Measurements from ENCODE around the gene FARP2.
"Not testable (repeated sequence)": the region's sequence is repeated elsewhere in the genome, so short reads cannot be mapped to it uniquely, and the experiment has no call there.

The FARP2 gene

GRCh38 chr2:241368643-241369042 lies 12.6 kb downstream of the FARP2 start:
- DNase-seq, result no peak

- DNase-seq, result no peak
Observed at GRCh38 chr2:241372361-241372992, 16.4 kb downstream of the FARP2 start.

- no peak for DNase-seq
Observed at GRCh38 chr2:241373446-241373845, 17.4 kb downstream of the FARP2 start.

GRCh38 chr2:241373906-241374305 lies 17.8 kb downstream of the FARP2 start:
- not testable (repeated sequence) for DNase-seq

DNA sequence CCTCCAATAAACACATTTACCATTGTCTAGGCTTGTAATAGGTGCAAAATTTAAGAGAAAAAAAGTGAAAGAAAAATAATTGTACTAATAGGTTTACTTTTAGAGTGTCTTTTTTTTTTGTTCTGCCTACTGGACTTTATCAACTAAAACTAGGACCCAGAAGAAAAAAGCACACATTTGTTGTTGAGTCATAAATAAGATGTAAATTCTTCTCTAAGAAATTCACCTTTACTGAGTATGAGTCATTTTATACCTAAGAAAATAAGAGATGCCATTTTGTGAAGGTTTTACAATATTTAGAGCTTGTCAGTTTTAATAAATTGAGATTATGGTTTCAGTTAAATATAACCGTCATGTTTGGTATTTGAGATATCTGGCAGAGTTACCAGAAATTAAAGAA lies 19.2 kb downstream of the FARP2 start:
- no peak for DNase-seq

DNA sequence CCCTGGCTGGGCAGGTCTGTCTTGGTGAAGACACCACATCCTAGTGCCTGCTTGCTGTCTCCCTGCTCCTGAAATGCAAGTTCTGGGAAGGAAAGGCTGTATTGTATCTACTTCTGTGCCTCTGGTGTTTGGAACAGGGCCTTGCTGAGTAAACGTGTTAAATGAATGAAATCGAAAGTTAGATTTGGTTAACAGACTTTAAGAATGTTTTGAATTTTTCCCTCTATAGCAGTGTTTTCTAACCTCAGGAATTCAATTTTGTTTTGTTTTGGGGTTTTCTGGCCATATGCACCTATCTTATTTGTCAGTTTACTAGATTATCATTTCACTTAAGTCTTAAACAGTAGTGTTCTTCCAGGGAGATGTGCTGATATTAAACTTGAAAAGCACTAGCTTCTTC lies 20.7 kb downstream of the FARP2 start:
- DNase-seq, result no peak

- DNase-seq, result no peak
Observed at GRCh38 chr2:241378816-241379215, 22.7 kb downstream of the FARP2 start.

GRCh38 chr2:241379481-241380480 lies 23.7 kb downstream of the FARP2 start:
- DNase-seq, result no peak

- DNase-seq, result no peak
Observed at GRCh38 chr2:241381872-241382271, 25.8 kb downstream of the FARP2 start.

DNA sequence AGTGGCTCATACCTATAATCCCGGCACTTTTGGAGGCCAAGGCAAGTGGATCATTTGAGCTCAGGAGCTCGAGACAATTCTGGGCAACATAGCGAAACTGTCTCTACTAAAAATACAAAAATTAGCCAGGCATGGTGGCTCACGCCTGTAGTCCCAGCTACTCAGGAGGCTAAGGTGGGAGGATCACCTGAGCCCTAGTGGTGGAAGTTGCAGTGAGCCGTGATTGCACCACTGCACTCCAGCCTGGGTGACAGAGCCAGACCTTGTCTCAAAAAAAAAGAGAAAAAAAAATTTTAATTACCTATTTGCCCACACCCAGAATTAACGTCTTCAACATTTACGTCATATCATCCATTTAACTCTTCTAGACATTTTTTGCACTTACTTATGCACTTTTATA lies 29.4 kb downstream of the FARP2 start:
- DNase-seq, result not testable (repeated sequence)

GRCh38 chr2:241386519-241386918 lies 30.4 kb downstream of the FARP2 start:
- DNase-seq, result no peak

- DNase-seq, result no peak
Observed at GRCh38 chr2:241389697-241390096, 33.6 kb downstream of the FARP2 start.

DNA sequence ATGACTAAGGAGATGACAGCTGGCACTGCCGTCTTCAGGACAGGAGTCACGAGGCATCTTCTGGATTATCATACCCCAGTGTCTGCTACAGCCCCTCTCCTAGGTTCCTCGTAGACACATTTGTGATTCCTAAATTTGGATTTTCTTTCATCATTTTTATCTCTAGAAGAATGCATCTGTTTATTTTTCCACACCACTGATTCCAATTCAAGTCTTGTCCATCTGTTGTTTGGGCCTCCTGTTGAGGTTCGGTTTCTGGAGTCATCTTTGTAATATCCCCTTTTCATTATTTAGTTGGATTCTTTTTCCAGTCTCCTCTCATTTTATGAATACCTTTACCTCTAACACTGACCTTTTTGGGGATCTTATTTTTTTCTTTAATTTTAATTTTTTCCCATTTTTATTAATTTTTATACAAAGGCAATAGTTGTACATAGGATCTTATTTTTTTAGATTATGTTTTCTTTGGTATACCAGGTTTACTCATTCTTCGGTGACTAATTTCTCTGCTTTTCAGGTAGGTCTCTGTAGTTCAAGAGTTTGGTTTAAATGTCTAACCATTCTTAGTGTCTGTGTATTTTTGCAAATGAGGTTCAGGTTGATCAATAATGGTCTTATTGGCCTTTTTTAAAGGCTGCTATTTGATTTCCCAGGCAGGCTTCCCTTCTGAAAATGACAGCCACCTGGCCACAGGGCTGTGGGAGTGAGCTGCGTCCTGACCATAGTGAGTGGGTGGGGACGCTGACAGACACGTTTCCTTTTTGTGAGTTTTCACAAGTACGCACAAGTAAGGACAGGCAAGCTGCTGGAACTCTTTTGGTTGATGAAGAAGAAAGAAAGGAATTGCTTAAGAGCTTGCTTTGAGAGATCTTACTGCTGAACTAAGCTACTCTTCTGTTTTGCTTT lies 34.5 kb downstream of the FARP2 start:
- DNase-seq, result no peak

GRCh38 chr2:241391892-241392665 lies 36.0 kb downstream of the FARP2 start:
- no peak for DNase-seq

DNA sequence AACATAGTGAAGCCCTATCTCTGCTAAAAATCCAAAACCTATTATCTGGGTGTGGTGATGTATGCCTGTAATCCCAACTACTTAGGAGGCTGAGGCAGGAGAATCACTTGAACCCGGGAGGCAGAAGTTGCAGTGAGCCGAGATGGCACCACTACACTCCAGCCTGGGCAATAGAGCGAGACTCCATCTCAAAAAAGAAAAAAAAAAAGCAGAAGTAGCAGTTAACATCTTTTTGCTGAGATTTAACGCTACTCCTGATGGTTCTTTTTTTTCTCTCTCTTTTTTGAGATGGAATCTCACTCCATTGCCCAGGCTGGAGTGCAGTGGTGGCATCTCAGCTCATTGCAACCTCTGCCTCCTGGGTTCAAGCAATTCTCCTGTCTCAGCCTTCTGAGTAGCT lies 36.7 kb downstream of the FARP2 start:
- not testable (repeated sequence) for DNase-seq

DNA sequence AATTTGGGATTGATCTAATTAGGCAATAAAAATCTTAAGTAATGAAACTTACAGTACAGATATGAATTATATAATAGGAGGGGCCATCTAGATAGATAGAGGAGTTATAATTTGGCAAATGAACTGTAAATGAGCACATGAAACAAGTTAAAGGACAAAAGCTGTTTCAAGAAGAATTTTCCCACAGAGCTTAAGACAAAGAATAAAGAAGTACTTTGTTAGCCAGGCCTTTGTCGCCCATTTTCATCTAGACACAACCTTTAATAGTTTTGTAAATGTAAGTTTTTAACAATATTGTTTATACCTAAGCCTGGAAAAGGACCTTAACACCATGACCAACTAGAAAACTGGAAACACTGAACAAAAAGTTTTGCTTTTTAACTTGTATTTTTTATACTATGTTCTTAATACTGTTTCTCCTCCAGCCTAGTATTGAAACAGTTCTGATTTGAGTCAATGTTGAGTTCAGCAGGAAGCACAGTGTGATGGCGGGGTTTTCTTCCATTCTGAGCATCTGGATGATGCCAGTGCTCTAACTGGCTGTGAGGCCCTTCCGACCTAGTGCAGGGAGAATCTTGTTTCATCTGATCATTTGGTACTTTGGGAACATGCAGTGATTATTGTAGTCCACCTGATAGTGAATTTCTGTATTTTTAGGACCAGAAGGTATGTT lies 37.6 kb downstream of the FARP2 start:
- DNase-seq, result no peak

DNA sequence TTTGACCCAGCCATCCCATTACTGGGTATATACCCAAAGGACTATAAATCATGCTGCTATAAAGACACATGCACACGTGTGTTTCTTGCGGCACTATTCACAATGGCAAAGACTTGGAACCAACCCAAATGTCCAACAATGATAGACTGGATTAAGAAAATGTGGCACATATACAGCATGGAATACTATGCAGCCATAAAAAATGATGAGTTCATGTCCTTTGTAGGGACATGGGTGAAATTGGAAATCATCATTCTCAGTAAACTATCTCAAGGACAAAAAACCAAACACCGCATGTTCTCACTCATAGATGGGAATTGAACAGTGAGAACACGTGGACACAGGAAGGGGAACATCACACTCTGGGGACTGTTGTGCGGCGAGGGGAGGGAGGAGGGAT lies 40.7 kb downstream of the FARP2 start:
- not testable (repeated sequence) for DNase-seq

GRCh38 chr2:241399941-241400922 lies 44.1 kb downstream of the FARP2 start:
- DNase-seq, result no peak

- DNase-seq, result no peak
Observed at GRCh38 chr2:241408849-241409248, 52.8 kb downstream of the FARP2 start.

DNA sequence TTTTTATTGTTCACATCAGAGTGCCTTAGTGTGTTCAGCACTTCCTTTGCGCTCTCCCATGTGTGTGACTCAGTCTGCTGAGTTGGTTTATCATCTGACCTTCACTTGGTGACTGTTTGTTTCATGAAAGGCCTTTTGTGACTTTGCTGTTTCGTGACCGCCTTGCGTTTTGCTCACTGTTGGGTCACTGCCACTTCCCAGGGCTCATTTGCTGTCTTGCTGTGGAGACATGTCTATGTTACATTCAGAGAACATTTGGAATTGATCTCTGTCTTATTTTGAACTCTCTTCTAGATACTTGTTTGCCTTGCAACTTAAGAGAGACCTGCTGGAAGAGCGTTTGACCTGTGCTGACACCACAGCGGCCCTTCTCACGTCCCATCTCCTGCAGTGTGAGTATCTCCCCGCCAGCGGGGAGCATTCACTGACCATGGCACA lies 54.7 kb downstream of the FARP2 start:
- no peak for DNase-seq

Measured in activated gamma-delta T cell treated with Interleukin-2 at 50 U/mL for 16 hours (primary cell).